Activated B cell treated with CpG ODN at 0.5 μM for 24 hours (primary cell): ENCODE measurements around the gene TMEM127. TPM values are rescaled to one million over a fixed set of nuclear protein-coding genes. Genes with fewer than 3 reads are reported as not detected.

ENCODE experiments used
- ATAC-seq: fragments of 200-7000 bp; cut with Tn5 transposase; one replicate; pipeline ENCODE4 v1.10.0; 2021; ENCODE audit warnings: low read depth, mild to moderate bottlenecking, moderate library complexity
- CTCF ChIA-PET: fragments of 350-600 bp; sonication (Branson Sonifier 250); formaldehyde crosslinking; loops from one replicate; lab custom pipeline; 2021; ENCODE audit warnings: antibody characterized with exemption; lab: Charles Lee
- POLR2A ChIA-PET: fragments of 350-600 bp; sonication (Branson Sonifier 250); formaldehyde crosslinking; loops from one replicate; lab custom pipeline; 2021; ENCODE audit warnings: antibody characterized with exemption; lab: Charles Lee
- DNase-seq: peaks from one replicate; pipeline ENCODE4 v3.0.0; 2022
- H3K27ac Mint-ChIP-seq: one replicate; pipeline ENCODE4 v1.8.0; 2020; ENCODE audit warnings: mixed read lengths
- H3K27me3 Mint-ChIP-seq: one replicate; pipeline ENCODE4 v1.8.0; 2021; ENCODE audit warnings: mixed read lengths
- H3K36me3 Mint-ChIP-seq: one replicate; pipeline ENCODE4 v1.8.0; 2021; ENCODE audit warnings: low read depth, mixed read lengths
- H3K4me1 Mint-ChIP-seq: one replicate; pipeline ENCODE4 v1.8.0; 2021; ENCODE audit warnings: mixed read lengths
- H3K4me3 Mint-ChIP-seq: one replicate; pipeline ENCODE4 v1.8.0; 2020; ENCODE audit warnings: mild to moderate bottlenecking, mixed read lengths
- H3K9me3 Mint-ChIP-seq: one replicate; pipeline ENCODE4 v1.8.0; 2020; ENCODE audit warnings: mixed read lengths
- CTCF ChIP-seq: fragments of 200-600 bp; IDR thresholded peaks from one replicate; pipeline ENCODE4 v1.8.0; 2022; ENCODE audit warnings: antibody characterized with exemption, mild to moderate bottlenecking
- intact Hi-C: fragments of 100-400 bp; cut with micrococcal nuclease; formaldehyde crosslinking; loops from one replicate; pipeline ENCODE4 v1.15.1; 2024
- total RNA-seq: library from RNA; stranded (reverse); gene quantifications from 2 replicates; pipeline ENCODE4 v1.2.3, GENCODE V29; 2022

Gene TMEM127
- total RNA-seq, 1 donor from 2014 or later = 43.2 TPM

- CTCF ChIA-PET = interaction anchor here (1.0 to 3.0 kb wide), 5 partner anchors 17 to 67 kb away, joined by 3 to 12 read pairs (median 3); partner anchors contain the start of gene ASTL
- peaks cover 80% of the 10 kb centered on the region for H3K4me1 Mint-ChIP-seq
- H3K9me3 Mint-ChIP-seq = no peaks in the 10 kb centered on the region
- no peak for TF ChIP-seq CTCF
- POLR2A ChIA-PET = interaction anchor here (0.5 to 1.5 kb wide), 7 partner anchors 19 to 67 kb away, joined by 3 to 4 read pairs (median 3); partner anchors contain the start of genes ASTL, CIAO1 and TMEM127
- no peak for ATAC-seq
- intact Hi-C loops = no loop called here
- peak overlapping the region; percentile 91 for H3K27ac Mint-ChIP-seq
- no peaks in the 10 kb centered on the region for H3K27me3 Mint-ChIP-seq
- peak overlapping the region; percentile 71 for H3K4me3 Mint-ChIP-seq
- DNase-seq = no peak
- peaks cover 28% of the 10 kb centered on the region for H3K36me3 Mint-ChIP-seq
Measured at GRCh38 chr2:96205888-96206287, 59.9 kb downstream of the TMEM127 start.

- ATAC-seq (no peak), DNase-seq (no peak)
- Mint-ChIP-seq H3K9me3 (no peaks in the 10 kb centered on the region), H3K4me1 (peaks cover 81% of the 10 kb centered on the region), H3K36me3 (peaks cover 28% of the 10 kb centered on the region), H3K27me3 (no peaks in the 10 kb centered on the region), H3K4me3 (peak overlapping the region; percentile 68), H3K27ac (peak overlapping the region; percentile 81)
- no peak for TF ChIP-seq CTCF
- ChIA-PET POLR2A (interaction anchor here (0.5 to 1.4 kb wide), 8 partner anchors 20 to 61 kb away, joined by 3 to 4 read pairs (median 3); partner anchors contain the start of genes CIAO1 and TMEM127), CTCF (interaction anchor here (1.0 to 3.0 kb wide), 6 partner anchors 16 to 66 kb away, joined by 3 to 12 read pairs (median 6); partner anchors contain the start of gene ASTL)
- intact Hi-C loops = no loop called here
Measured at GRCh38 chr2:96204836-96205624, 60.8 kb downstream of the TMEM127 start.

- POLR2A ChIA-PET = interaction anchor here (0.6 to 3.3 kb wide), 4 partner anchors 31 to 62 kb away, joined by 3 to 10 read pairs (median 3); partner anchors contain the start of genes CIAO1 and TMEM127
- ATAC-seq (no peak), DNase-seq (no peak)
- Mint-ChIP-seq H3K27me3 (no peaks in the 10 kb centered on the region), H3K4me1 (peaks cover 87% of the 10 kb centered on the region), H3K4me3 (peak overlapping the region; percentile 63), H3K27ac (peak overlapping the region; percentile 74), H3K36me3 (peaks cover 35% of the 10 kb centered on the region), H3K9me3 (no peaks in the 10 kb centered on the region)
- CTCF ChIA-PET = interaction anchor here (1.2 to 3.0 kb wide), 6 partner anchors 29 to 66 kb away, joined by 3 to 12 read pairs (median 8); partner anchors contain the start of gene ASTL
- no peak for TF ChIP-seq CTCF
- intact Hi-C loops = no loop called here
Measured at GRCh38 chr2:96203130-96204028, 62.4 kb downstream of the TMEM127 start.

- Mint-ChIP-seq H3K4me1 (peaks cover 88% of the 10 kb centered on the region), H3K27ac (no peak overlapping the region), H3K27me3 (no peaks in the 10 kb centered on the region), H3K9me3 (no peaks in the 10 kb centered on the region), H3K4me3 (no peak overlapping the region), H3K36me3 (peaks cover 31% of the 10 kb centered on the region)
- no peak for TF ChIP-seq CTCF
- ChIA-PET CTCF (interaction anchor here (1.2 to 1.7 kb wide), 4 partner anchors 28 to 65 kb away, joined by 3 to 6 read pairs (median 4); no protein-coding TSS in a partner anchor), POLR2A (interaction anchor here (0.7 to 3.3 kb wide), 5 partner anchors 8 to 71 kb away, joined by 3 to 10 read pairs (median 4); partner anchors contain the start of gene DUSP2)
- intact Hi-C loops = no loop called here
- no peak for ATAC-seq
- DNase-seq = no peak
Measured at GRCh38 chr2:96202152-96202854, 63.5 kb downstream of the TMEM127 start.
